GM23248 (cell line): ENCODE measurements around the gene SPSB3. TPM values are rescaled to one million over a fixed set of nuclear protein-coding genes. Genes with fewer than 3 reads are reported as not detected.

Experiments used
- DNase-seq: peaks from one replicate; pipeline ENCODE4 v3.0.0-alpha.2; 2015
- H2AFZ ChIP-seq: fragments of 200-600 bp; sonication (generic); 2 replicates; pipeline ENCODE4 v1.6.1; 2016; ENCODE audit warnings: antibody characterized with exemption
- H3F3A ChIP-seq: fragments of 200-600 bp; sonication (generic); 2 replicates; pipeline ENCODE4 v1.6.1; 2016; ENCODE audit warnings: mild to moderate bottlenecking, antibody characterized with exemption, mixed run types; ENCODE audit not compliant: insufficient read depth
- H3K27ac ChIP-seq: fragments of 200-600 bp; sonication (generic); 2 replicates; pipeline ENCODE4 v1.5.1; 2016; ENCODE audit warnings: mild to moderate bottlenecking
- H3K27me3 ChIP-seq: fragments of 200-600 bp; sonication (generic); replicated peaks from 2 replicates; pipeline ENCODE4 v1.6.1; 2016; ENCODE audit warnings: mild to moderate bottlenecking; ENCODE audit not compliant: insufficient read depth
- H3K36me3 ChIP-seq: fragments of 200-600 bp; sonication (generic); 2 replicates; pipeline ENCODE4 v1.6.1; 2016; ENCODE audit warnings: low read depth, mild to moderate bottlenecking
- H3K4me1 ChIP-seq: fragments of 200-600 bp; sonication (generic); 2 replicates; pipeline ENCODE4 v1.6.1; 2016; ENCODE audit warnings: mild to moderate bottlenecking; ENCODE audit not compliant: insufficient read depth
- H3K4me2 ChIP-seq: fragments of 200-600 bp; sonication (generic); one replicate; pipeline ENCODE4 v1.6.1; 2016; ENCODE audit warnings: mild to moderate bottlenecking; ENCODE audit not compliant: unreplicated experiment
- H3K4me3 ChIP-seq: fragments of 200-600 bp; sonication (generic); 2 replicates; pipeline ENCODE4 v1.5.1; 2016; ENCODE audit warnings: mild to moderate bottlenecking
- H3K79me2 ChIP-seq: fragments of 200-600 bp; sonication (generic); 2 replicates; pipeline ENCODE4 v1.6.1; 2016; ENCODE audit warnings: mild to moderate bottlenecking; ENCODE audit not compliant: insufficient read depth
- H3K9ac ChIP-seq: fragments of 200-600 bp; sonication (generic); 2 replicates; pipeline ENCODE4 v1.6.1; 2016; ENCODE audit warnings: mild to moderate bottlenecking
- H3K9me2 ChIP-seq: fragments of 200-600 bp; sonication (generic); 2 replicates; pipeline ENCODE4 v1.6.1; 2016; ENCODE audit warnings: mixed run types, mild to moderate bottlenecking, moderate library complexity; ENCODE audit not compliant: insufficient read depth
- H3K9me3 ChIP-seq: fragments of 200-600 bp; sonication (generic); one replicate; pipeline ENCODE4 v1.6.1; 2017; ENCODE audit warnings: low read depth
- H4K20me1 ChIP-seq: fragments of 200-600 bp; sonication (generic); 2 replicates; pipeline ENCODE4 v1.6.0; 2016; ENCODE audit not compliant: insufficient read depth
- EZH2 ChIP-seq: fragments of 200-600 bp; sonication (generic); IDR thresholded peaks from 2 replicates; pipeline ENCODE4 v1.6.1; 2018; ENCODE audit warnings: antibody characterized with exemption, mild to moderate bottlenecking; ENCODE audit not compliant: insufficient read depth, poor library complexity, severe bottlenecking
- EZH2phosphoT487 ChIP-seq: fragments of 200-600 bp; sonication (generic); IDR thresholded peaks from 2 replicates; pipeline ENCODE4 v1.6.1; 2018; ENCODE audit warnings: antibody characterized with exemption, moderate library complexity, mild to moderate bottlenecking, low read depth; ENCODE audit not compliant: insufficient read depth
- WGBS, 2 experiments: methylation state at CpG; one replicate each; pipeline ENCODE4 v1.1.6; 2015 to 2017; ENCODE audit warnings: low lambda C conversion rate in 2 of 2, low coverage in 1 of 2; ENCODE audit errors: missing lambda C conversion rate in 2 of 2; 5-methylcytosine and 5-hydroxymethylcytosine counted together
- in situ Hi-C: fragments of 300-500 bp; cut with MboI; formaldehyde crosslinking; loops from 2 replicates; pipeline ENCODE4 v1.15.0; 2020
- polyA plus RNA-seq: library from polyadenylated mRNA; unstranded; fragments of >200 nt; fragmentation: Nextera tagmentation; extraction: Ambion mirVana; gene quantifications from 2 replicates; pipeline ENCODE4 v1.2.1, GENCODE V29; 2016
- total RNA-seq: library from RNA; depleted of rRNA; stranded (reverse); fragments of >200 nt; shearing (Covaris generic); gene quantifications from 2 replicates; pipeline ENCODE4 v1.2.3, GENCODE V29; 2014

Gene SPSB3
- total and polyA plus RNA-seq, 2 experiments from 2014 or later: 35.3 to 35.6 TPM

- no peak for TF ChIP-seq EZH2
- no peak for TF ChIP-seq EZH2phosphoT487
- Histone ChIP-seq H3K4me1 (peaks cover 17% of the 10 kb centered on the region), H4K20me1 (no peaks in the 10 kb centered on the region), H3K9me2 (no peaks in the 10 kb centered on the region), H3K9me3 (no peaks in the 10 kb centered on the region), H3K4me3 (peak within 1 kb of the TSS; percentile 97), H3K36me3 (0 out of 2 replicates have a peak, but pooled peaks cover 7% of the 10 kb centered on the region), H3K79me2 (peaks cover 57% of the 10 kb centered on the region), H3K4me2 (peak within 1 kb of the TSS; percentile 100), H3K27me3 (no peaks in the 10 kb centered on the region), H3K27ac (peak within 1 kb of the TSS; percentile 56), H3K9ac (peak within 1 kb of the TSS; percentile 86), H2AFZ (peak within 1 kb of the TSS; percentile 83), H3F3A (peaks cover 8% of the 10 kb centered on the region; the same call in 1 of the 2 replicates)
- 0 to 2% methylated on average over 82 to 89 of the region's 104 CpGs for WGBS, 2 experiments
- peak; percentile 97 for DNase-seq
- in situ Hi-C loops: no loop called here
These were observed 44.6 kb upstream of the SPSB3 start, which contains the start of the genes FAHD1 and HAGH for GRCh38 chr16:1826691-1827573. Gene FAHD1 (plus strand): TSS chr16:1827206. CDS start chr16:1827239, 33 bp downstream. Gene HAGH (minus strand): TSS chr16:1826825. CDS start chr16:1826787, 38 bp downstream.

DNA sequence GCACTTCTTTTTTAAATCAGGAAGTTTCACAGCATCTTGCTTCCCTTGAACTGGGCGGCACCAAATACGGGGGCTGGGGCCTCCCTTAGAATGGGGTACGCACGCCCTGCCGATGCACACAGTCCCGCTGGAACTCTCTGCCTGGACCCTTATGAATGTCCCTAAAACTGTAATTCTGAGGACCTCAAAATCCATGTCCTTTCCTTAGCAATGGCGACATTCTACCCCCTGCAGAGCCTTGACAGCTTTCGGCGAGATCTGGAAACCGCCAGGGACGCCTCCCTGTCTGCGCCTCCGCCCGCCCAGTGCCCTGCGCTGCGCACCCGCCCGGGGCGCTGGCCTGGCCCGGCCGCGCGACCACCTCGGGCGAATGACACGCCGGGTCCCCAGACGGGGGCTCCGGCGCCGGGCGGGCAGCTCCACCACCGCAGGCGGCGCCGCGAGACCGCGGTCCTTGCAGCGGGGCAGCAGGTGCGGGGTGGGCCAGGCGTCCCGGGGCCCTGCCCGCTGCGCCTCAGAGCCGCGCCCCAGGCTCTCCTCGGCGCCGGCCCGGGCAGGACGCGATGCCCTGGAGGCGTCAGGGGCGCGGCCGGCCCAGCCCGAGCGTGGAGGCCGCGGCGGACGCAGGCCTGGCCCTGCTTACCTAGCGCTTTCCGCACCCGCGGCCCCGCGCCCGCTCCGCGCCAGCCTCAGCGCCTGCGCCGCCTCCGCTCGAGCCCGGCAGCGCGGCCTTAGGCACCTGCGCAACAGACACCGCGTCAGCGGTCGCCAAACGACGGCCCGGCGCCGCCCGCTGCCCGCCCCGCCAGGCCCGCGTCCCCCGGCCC lies 43.7 kb upstream of the SPSB3 start:
- Histone ChIP-seq H3K9me3 (no peaks in the 10 kb centered on the region), H2AFZ (peak overlapping the region; percentile 83), H3K9ac (peak overlapping the region; percentile 71), H3K9me2 (no peaks in the 10 kb centered on the region), H3K36me3 (0 out of 2 replicates have a peak, but pooled peaks cover 7% of the 10 kb centered on the region), H3K79me2 (peaks cover 57% of the 10 kb centered on the region), H3K27ac (peak overlapping the region; percentile 36), H3K27me3 (no peaks in the 10 kb centered on the region), H4K20me1 (no peaks in the 10 kb centered on the region), H3K4me2 (peak overlapping the region; percentile 96), H3K4me1 (peaks cover 17% of the 10 kb centered on the region), H3K4me3 (peak overlapping the region; percentile 97), H3F3A (peaks cover 5% of the 10 kb centered on the region; the same call in 1 of the 2 replicates)
- peak; percentile 82 for DNase-seq
- WGBS, 2 experiments: 3% methylated on average over 64 to 68 of the region's 96 CpGs
- in situ Hi-C loops: no loop called here
- no peak for TF ChIP-seq EZH2phosphoT487
- TF ChIP-seq EZH2: no peak

DNA sequence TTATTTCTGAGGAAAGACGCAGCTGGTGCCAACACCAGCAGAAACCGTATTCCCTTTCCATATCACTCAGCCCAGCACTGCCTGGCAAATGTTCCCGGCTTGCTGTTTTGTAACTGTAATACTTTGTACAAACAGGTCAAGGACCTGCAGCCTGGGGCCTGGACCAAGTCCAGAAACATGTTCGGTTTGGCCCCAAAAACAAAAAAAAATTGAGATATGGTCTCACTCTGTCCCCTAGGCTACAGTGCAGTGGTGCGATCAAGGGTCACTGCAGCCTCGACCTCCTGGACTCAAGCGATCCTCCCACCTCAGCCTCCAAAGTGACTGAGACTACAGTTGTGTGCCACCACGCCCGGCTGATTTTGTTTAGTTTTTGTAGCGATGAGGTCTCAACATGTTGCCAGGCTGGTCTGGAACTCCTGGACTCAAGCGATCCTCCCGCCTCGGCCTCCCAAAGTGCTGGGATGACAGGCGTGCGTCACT lies 43.1 kb upstream of the SPSB3 start:
- peak overlapping the region; percentile 83 for H2AFZ ChIP-seq
- peaks cover 4% of the 10 kb centered on the region; the same call in 1 of the 2 replicates for H3F3A ChIP-seq
- H3K36me3 ChIP-seq: 0 out of 2 replicates have a peak, but pooled peaks cover 7% of the 10 kb centered on the region
- H3K4me2 ChIP-seq: peak overlapping the region; percentile 96
- H3K27me3 ChIP-seq: no peaks in the 10 kb centered on the region
- in situ Hi-C loops: no loop called here
- H3K4me1 ChIP-seq: peaks cover 17% of the 10 kb centered on the region
- H3K4me3 ChIP-seq: peak overlapping the region; percentile 97
- H3K9me2 ChIP-seq: no peaks in the 10 kb centered on the region
- H3K79me2 ChIP-seq: peaks cover 56% of the 10 kb centered on the region
- no peak for DNase-seq
- peak overlapping the region; percentile 36; the same call in 1 of the 2 replicates for H3K27ac ChIP-seq
- TF ChIP-seq EZH2phosphoT487 (no peak), EZH2 (no peak)
- 48 to 52% methylated on average over 15 of the region's 15 CpGs for WGBS, 2 experiments
- H3K9me3 ChIP-seq: no peaks in the 10 kb centered on the region
- H4K20me1 ChIP-seq: no peaks in the 10 kb centered on the region
- H3K9ac ChIP-seq: peak overlapping the region; percentile 71

- Histone ChIP-seq H3K36me3 (no peaks in the 10 kb centered on the region), H4K20me1 (no peaks in the 10 kb centered on the region), H3K27me3 (no peaks in the 10 kb centered on the region), H3K9me3 (no peaks in the 10 kb centered on the region), H3K4me2 (no peak overlapping the region), H3K4me1 (peaks cover 8% of the 10 kb centered on the region), H3F3A (peaks cover 4% of the 10 kb centered on the region; the same call in 1 of the 2 replicates), H2AFZ (no peak overlapping the region), H3K27ac (no peak overlapping the region), H3K9me2 (no peaks in the 10 kb centered on the region), H3K4me3 (no peak overlapping the region), H3K79me2 (peaks cover 40% of the 10 kb centered on the region), H3K9ac (no peak overlapping the region)
- no peak for DNase-seq
- 84 to 90% methylated on average over 9 of the region's 9 CpGs for WGBS, 2 experiments
- in situ Hi-C loops: no loop called here
- TF ChIP-seq EZH2phosphoT487 (no peak), EZH2 (no peak)
These were observed 41.5 kb upstream of the SPSB3 start for GRCh38 chr16:1823821-1824220.
